Measurements from ENCODE around the gene DCAF4L1. TPM values are rescaled to one million over a fixed set of nuclear protein-coding genes. Genes with fewer than 3 reads are reported as not detected.

DCAF4L1 gene, protein sequence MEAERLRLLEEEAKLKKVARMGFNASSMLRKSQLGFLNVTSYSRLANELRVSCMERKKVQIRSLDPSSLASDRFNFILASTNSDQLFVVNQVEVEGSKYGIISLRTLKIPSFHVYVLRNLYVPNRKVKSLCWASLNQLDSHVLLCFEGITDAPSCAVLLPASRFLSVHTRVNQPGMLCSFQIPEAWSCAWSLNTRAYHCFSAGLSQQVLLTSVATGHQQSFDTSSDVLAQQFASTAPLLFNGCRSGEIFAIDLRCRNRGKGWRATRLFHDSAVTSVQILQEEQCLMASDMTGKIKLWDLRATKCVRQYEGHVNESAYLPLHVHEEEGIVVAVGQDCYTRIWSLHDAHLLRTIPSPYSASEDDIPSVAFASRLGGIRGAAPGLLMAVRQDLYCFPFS
- under 1 TPM; 0.33 to 0.35 TPM for total RNA-seq

DNA sequence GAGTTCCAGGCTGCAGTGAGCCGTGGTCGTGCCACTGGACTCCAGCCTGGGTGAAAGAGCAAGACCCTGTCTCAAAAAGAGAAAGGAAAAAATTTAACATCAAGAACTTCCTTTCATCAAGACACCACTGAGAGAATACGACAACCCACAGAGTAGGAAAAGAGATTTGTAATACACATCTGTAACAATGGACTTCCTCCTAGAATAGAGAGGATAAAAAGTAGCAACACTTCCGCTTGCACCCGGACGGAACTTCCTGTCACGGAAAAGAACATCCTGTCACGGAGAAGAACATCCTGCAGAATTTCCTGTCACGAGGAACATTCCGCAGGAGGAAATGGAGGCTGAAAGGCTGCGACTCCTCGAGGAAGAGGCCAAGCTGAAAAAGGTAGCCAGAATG lies at the start of gene DCAF4L1:
DCAF4L1 (plus strand) TSS at position 301 of the 400 bp plus-strand sequence; CDS start at position 338, 37 bp downstream.
- Mint-ChIP-seq H3K4me1 (peaks cover 4% of the 10 kb centered on the region), H3K27me3 (no peaks in the 10 kb centered on the region), H3K4me3 (no peak within 1 kb of the TSS), H3K36me3 (no peaks in the 10 kb centered on the region), H3K27ac (no peak within 1 kb of the TSS), H3K9me3 (ENCODE audit: low read depth) (no peaks in the 10 kb centered on the region)
- CTCF ChIA-PET = no interaction called here
- ATAC-seq = no peak
- no peak for DNase-seq

DNA sequence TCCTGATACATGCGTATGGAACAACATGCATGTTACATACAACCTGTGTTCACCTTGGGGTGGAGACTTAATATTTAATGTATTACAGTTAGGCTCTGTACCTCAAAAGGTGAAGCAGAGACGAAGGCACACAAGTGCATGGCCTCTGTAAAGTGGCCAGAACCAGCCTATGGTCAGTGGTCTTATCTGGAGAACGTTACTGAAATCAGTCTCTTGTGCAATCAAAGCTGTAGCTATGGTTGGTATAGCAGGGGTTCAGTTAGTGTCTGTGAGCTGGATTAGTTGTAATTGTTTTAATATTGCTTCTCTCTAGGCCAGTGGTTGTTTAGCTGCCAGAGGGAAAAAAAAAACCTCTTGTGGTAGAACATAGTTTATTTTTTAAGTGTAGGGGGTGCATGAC lies 48.6 kb upstream of the DCAF4L1 start:
- ATAC-seq (no peak), DNase-seq (no peak)
- H3K36me3 Mint-ChIP-seq = peaks cover 14% of the 10 kb centered on the region
- no peak overlapping the region for H3K4me3 Mint-ChIP-seq
- H3K9me3 Mint-ChIP-seq (ENCODE audit: low read depth) = peaks cover 4% of the 10 kb centered on the region
- H3K27me3 Mint-ChIP-seq = peaks cover 5% of the 10 kb centered on the region
- H3K27ac Mint-ChIP-seq = no peak overlapping the region
- CTCF ChIA-PET = no interaction called here
- peaks cover 43% of the 10 kb centered on the region for H3K4me1 Mint-ChIP-seq

DNA sequence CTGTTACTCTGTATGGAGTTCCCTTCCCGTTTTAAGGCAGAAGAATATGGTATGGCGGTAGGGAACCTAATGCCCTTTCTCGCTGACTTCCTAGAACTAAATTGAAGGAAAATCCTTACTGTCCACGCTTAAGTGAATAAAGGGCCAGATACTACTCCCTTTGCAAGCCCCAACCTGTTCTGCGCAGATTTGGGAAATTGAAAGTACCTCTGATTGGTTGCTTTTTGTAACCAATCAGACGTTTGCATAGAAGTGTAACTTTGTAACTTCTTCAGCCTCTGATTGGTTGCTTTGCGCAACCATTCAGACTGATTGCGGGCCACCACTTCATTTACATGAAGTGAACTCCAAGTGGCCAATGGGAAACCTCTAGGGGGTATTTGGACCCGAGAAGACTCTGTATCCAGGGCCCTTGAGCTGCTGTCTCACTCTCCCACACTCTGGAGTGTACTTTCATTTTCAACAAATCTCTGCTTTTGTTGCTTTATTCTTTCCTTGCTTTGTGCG lies 47.5 kb upstream of the DCAF4L1 start:
- Mint-ChIP-seq H3K4me1 (peaks cover 49% of the 10 kb centered on the region), H3K4me3 (peak overlapping the region; percentile 90), H3K27ac (peak overlapping the region; percentile 85), H3K9me3 (ENCODE audit: low read depth) (peaks cover 4% of the 10 kb centered on the region), H3K27me3 (no peaks in the 10 kb centered on the region), H3K36me3 (peaks cover 21% of the 10 kb centered on the region)
- ATAC-seq (no peak), DNase-seq (no peak)
- CTCF ChIA-PET = interaction anchor here (0.8 kb wide), 1 partner anchor 23 kb away, joined by 3 read pairs; no protein-coding TSS in a partner anchor

DNA sequence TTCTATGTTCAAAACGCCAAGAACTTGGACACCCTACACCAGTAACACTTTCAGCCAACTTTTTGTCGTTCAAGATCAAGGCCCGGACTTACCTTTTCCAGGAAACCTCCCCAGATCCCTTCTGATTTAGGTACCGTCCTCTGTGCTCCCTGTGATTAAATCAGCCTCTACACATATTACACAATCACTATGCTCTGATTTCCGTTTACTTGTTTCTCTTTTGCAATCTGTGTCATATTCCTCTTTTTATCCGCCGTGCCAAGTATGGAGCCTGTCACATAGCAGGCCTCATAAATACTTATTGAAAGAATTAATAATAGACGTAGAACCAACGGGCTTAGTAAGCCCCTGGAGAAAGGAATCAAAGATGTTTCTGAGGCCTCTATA lies 47.0 kb upstream of the DCAF4L1 start:
- Mint-ChIP-seq H3K9me3 (ENCODE audit: low read depth) (peaks cover 4% of the 10 kb centered on the region), H3K27me3 (no peaks in the 10 kb centered on the region)

DNA sequence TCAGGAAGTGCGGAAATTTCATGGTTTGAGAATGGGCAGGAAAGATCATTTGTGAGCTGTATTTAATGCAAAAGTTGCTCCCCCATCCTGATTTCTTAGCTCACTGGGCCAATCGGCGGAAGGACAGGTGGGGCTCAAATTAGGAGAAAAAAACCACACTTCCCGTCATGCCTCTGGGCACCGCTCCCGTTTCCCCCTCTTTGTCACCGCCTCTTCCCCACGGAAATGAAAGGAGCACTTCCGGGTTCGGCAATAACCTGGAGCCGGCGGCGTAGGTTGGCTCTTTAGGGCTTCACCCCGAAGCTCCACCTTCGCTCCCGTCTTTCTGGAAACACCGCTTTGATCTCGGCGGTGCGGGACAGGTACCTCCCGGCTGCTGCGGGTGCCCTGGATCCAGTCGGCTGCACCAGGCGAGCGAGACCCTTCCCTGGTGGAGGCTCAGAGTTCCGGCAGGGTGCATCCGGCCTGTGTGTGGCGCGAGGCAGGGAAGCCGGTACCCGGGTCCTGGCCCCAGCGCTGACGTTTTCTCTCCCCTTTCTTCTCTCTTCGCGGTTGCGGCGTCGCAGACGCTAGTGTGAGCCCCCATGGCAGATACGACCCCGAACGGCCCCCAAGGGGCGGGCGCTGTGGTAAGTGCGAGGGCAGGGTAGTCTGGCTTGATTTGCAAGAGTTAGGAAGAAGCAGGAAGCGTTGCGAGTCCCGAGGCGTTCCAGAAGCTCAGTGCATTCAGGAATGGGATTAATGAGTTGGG lies 46.5 kb upstream of the DCAF4L1 start, which contains the start of gene TMEM33:
TMEM33 (plus strand) TSS at position 529 of the 751 bp plus-strand sequence; CDS start at position 585, 56 bp downstream.
- DNase-seq (peak; percentile 86), ATAC-seq (peak; percentile 85)
- Mint-ChIP-seq H3K27me3 (no peaks in the 10 kb centered on the region), H3K4me3 (peak within 1 kb of the TSS; percentile 90), H3K9me3 (ENCODE audit: low read depth) (peaks cover 4% of the 10 kb centered on the region), H3K4me1 (peaks cover 55% of the 10 kb centered on the region), H3K27ac (peak within 1 kb of the TSS; percentile 85), H3K36me3 (peaks cover 29% of the 10 kb centered on the region)
- CTCF ChIA-PET = interaction anchor here (0.8 to 1.4 kb wide), 2 partner anchors 22 to 55 kb away, joined by 3 to 4 read pairs; partner anchors contain the start of gene SLC30A9

More for the DNA sequence above, 47.0 kb upstream of the DCAF4L1 start:
- ATAC-seq = no peak
- Mint-ChIP-seq H3K36me3 (peaks cover 26% of the 10 kb centered on the region), H3K27ac (peak overlapping the region; percentile 85), H3K4me3 (peak overlapping the region; percentile 90), H3K4me1 (peaks cover 51% of the 10 kb centered on the region)
- CTCF ChIA-PET = interaction anchor here (0.8 to 1.4 kb wide), 2 partner anchors 23 to 56 kb away, joined by 3 to 4 read pairs; partner anchors contain the start of gene SLC30A9
- no peak for DNase-seq

DNA sequence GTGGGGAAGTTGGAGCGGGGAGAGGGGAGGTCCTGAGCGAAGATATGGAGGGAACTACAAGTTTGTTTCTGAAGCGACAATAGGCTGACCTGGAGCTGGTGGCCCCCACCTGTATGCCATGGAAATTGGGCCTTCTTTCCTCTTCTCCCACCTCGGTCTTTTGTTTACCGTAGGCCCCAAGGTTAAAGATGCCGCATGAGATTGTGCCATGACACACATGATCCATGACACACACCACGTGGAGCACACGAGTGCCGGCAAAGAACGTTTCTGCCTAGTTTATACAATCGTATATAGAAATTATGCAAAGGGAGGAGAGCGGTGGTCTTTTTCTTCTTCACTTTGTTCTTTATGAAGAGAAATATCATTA lies 45.9 kb upstream of the DCAF4L1 start:
- CTCF ChIA-PET = interaction anchor here (1.4 kb wide), 1 partner anchor 54 kb away, joined by 4 read pairs; the partner anchor contains the start of gene SLC30A9
- H3K9me3 Mint-ChIP-seq (ENCODE audit: low read depth) = peaks cover 4% of the 10 kb centered on the region
- peaks cover 55% of the 10 kb centered on the region for H3K4me1 Mint-ChIP-seq
- peak; percentile 41 for ATAC-seq
- peak overlapping the region; percentile 85 for H3K27ac Mint-ChIP-seq
- peak; percentile 50 for DNase-seq
- no peaks in the 10 kb centered on the region for H3K27me3 Mint-ChIP-seq
- H3K36me3 Mint-ChIP-seq = peaks cover 29% of the 10 kb centered on the region
- peak overlapping the region; percentile 90 for H3K4me3 Mint-ChIP-seq

DNA sequence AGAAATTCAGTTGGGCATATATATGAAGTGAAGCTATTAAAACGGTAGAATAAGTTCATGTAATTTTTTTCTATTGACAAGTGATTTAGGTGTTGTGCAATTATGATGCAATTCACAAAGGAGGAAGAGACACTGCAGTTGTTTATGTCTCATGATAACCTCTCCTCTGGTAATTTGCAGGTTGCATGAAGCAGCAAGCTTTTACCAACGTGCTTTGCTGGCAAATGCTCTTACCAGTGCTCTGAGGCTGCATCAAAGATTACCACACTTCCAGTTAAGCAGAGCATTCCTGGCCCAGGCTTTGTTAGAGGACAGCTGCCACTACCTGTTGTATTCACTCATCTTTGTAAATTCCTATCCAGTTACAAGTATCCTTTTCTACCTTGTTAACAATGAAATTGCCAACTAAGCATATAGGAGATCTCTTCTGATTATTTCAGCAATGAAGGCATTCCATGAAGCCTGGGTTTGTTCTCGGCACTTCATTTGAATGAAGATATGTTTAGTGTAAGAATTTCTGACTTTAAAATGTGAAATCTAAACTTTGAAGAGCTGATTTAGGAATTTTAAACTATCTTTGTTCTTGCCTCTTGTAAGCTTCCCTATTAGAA lies 42.4 kb upstream of the DCAF4L1 start:
- Mint-ChIP-seq H3K27ac (no peak overlapping the region), H3K4me3 (no peak overlapping the region), H3K27me3 (no peaks in the 10 kb centered on the region), H3K9me3 (ENCODE audit: low read depth) (peaks cover 4% of the 10 kb centered on the region), H3K4me1 (peaks cover 45% of the 10 kb centered on the region), H3K36me3 (peaks cover 44% of the 10 kb centered on the region)
- CTCF ChIA-PET = interaction anchor here (1.5 kb wide), 1 partner anchor 8 kb away, joined by 4 read pairs; no protein-coding TSS in a partner anchor
- no peak for DNase-seq
- ATAC-seq = no peak

DNA sequence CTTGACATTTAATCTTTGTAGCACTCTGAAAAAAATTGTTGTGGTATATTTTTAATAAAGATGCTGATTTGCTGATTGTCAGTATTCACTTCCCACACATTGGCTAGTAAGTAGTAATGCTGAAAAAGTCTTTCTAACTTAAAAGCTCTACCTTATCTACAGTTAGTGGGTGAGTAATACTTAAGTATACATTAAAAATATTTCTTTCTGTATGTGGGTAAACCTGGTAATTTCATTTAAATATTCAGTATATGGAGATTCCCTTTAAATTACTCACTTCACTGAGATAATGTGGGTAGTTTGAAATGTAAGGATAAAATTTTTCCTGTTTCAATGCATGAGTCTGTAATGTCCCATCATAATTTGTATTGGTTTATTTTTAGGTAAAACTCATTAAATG lies 40.7 kb upstream of the DCAF4L1 start:
- Mint-ChIP-seq H3K4me3 (no peak overlapping the region), H3K9me3 (ENCODE audit: low read depth) (no peaks in the 10 kb centered on the region), H3K27ac (no peak overlapping the region), H3K4me1 (peaks cover 34% of the 10 kb centered on the region), H3K27me3 (no peaks in the 10 kb centered on the region), H3K36me3 (peaks cover 48% of the 10 kb centered on the region)
- ATAC-seq = no peak
- DNase-seq = no peak
- CTCF ChIA-PET = interaction anchor here (0.7 to 1.1 kb wide), 2 partner anchors 10 to 23 kb away, joined by 4 read pairs; no protein-coding TSS in a partner anchor

DNA sequence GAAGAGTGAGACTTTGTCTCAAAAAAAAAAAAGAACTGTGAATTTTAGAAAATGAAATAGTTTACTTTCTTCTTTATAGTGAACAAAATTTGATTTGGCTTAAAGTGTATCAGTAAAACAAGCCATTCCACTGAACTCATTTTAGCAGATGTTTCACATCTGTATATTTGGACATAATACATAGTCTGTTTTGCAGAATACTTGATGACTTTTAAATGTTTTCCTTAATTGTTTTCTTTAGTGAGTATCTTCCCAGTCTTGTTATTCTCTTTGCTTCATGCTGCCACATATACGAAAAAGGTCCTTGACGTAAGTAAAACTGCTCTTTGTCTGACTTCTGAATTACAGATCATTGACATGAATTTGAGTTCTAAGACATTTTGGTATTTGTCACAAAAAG lies 38.0 kb upstream of the DCAF4L1 start:
- ATAC-seq = no peak
- DNase-seq = no peak
- CTCF ChIA-PET = no interaction called here
- no peak overlapping the region for H3K27ac Mint-ChIP-seq
- H3K36me3 Mint-ChIP-seq = peaks cover 45% of the 10 kb centered on the region
- H3K4me1 Mint-ChIP-seq = peaks cover 16% of the 10 kb centered on the region
- H3K27me3 Mint-ChIP-seq = no peaks in the 10 kb centered on the region
- no peak overlapping the region for H3K4me3 Mint-ChIP-seq
- no peaks in the 10 kb centered on the region for H3K9me3 Mint-ChIP-seq (ENCODE audit: low read depth)

DNA sequence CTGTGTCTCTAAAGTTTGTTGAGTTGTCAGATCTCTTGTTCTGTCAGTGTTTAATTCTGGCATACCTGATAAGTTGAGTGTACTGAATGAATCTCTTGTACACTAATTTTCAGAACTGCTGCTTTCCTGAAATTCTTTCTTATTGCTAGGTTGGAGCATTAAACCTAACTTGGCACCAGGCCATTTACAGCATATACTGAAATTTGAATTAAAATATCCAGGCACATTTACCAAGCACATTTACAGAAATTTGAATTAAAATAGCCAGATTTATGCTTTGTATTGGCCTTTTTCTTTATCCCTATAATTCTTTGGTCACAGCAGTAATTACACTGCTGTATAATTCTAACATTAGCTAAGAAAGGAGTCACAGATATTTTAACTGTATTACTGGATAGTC lies 37.5 kb upstream of the DCAF4L1 start:
- H3K4me3 Mint-ChIP-seq = no peak overlapping the region
- peaks cover 41% of the 10 kb centered on the region for H3K36me3 Mint-ChIP-seq
- no peak for DNase-seq
- H3K27ac Mint-ChIP-seq = no peak overlapping the region
- no peaks in the 10 kb centered on the region for H3K27me3 Mint-ChIP-seq
- CTCF ChIA-PET = no interaction called here
- no peak for ATAC-seq
- no peaks in the 10 kb centered on the region for H3K9me3 Mint-ChIP-seq (ENCODE audit: low read depth)
- H3K4me1 Mint-ChIP-seq = peaks cover 15% of the 10 kb centered on the region

DNA sequence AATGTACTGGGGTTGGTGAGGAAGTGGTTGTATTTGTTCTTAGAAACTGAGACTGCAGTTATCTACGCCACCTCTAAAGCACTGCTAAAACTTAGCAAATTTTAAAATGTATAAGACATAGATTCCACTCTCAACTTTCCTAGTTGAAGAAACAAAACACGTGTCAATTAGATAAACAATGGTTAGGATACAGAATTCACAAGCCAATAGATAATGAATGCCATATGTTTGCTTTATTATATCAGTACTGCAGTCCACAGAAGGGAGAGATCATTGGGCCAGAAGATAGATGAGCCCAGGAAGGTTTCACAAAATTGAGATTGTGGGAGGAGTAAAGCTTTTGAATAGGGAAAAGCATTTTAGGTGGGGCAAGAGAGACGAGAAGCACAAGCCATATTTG lies 32.0 kb upstream of the DCAF4L1 start:
- peaks cover 49% of the 10 kb centered on the region for H3K36me3 Mint-ChIP-seq
- H3K9me3 Mint-ChIP-seq (ENCODE audit: low read depth) = no peaks in the 10 kb centered on the region
- no peak for ATAC-seq
- DNase-seq = no peak
- peaks cover 23% of the 10 kb centered on the region for H3K4me1 Mint-ChIP-seq
- no peak overlapping the region for H3K4me3 Mint-ChIP-seq
- CTCF ChIA-PET = no interaction called here
- H3K27ac Mint-ChIP-seq = peak overlapping the region; percentile 54
- no peaks in the 10 kb centered on the region for H3K27me3 Mint-ChIP-seq

DNA sequence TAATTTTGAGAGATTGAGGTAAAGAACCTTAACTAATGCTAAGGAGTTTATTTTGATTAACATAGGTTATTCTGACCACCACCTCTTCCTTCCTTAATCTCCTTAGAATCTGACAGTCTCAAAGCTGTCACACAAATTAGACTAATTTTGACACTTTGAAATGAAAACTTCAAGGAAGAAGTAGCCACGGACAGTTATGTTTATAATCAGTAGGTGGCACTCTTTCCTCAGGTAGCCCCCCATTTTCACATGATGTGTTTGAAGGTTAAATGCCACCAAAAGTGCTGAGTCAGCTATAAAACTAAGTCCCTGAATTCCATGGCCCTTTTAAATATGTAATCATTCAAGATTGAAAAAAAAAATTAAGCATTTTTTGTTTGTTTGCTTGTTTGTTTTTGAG lies 23.9 kb upstream of the DCAF4L1 start:
- Mint-ChIP-seq H3K4me3 (no peak overlapping the region), H3K27ac (no peak overlapping the region), H3K36me3 (peaks cover 14% of the 10 kb centered on the region), H3K4me1 (peaks cover under 1% of the 10 kb centered on the region), H3K27me3 (no peaks in the 10 kb centered on the region), H3K9me3 (ENCODE audit: low read depth) (no peaks in the 10 kb centered on the region)
- ATAC-seq (peak; percentile 42), DNase-seq (no peak)
- CTCF ChIA-PET = interaction anchor here (0.7 to 1.4 kb wide), 3 partner anchors 23 to 422 kb away, joined by 3 to 4 read pairs (median 3); no protein-coding TSS in a partner anchor

DNA sequence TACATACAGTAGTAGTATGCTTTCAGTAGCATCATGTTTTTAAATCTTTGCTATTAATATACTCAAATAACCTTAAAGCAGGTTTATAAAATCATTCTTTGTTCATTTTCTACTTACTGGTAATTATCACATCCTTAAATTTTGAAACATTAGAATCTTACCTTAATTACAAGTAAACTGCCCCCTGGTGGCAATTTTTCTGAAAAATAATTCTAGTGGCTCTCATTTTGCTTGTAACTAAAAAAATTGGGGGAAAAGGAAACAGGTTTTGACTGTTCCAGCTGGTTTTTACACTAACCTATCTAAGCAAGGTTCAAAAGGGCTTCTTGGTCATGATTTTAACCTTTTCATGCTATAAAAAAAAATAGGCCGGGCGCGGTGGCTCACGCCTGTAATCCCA lies 18.5 kb upstream of the DCAF4L1 start:
- DNase-seq = no peak

More for the DNA sequence above, 18.5 kb upstream of the DCAF4L1 start:
- Mint-ChIP-seq H3K27me3 (no peaks in the 10 kb centered on the region), H3K36me3 (peaks cover under 1% of the 10 kb centered on the region), H3K9me3 (ENCODE audit: low read depth) (peaks cover under 1% of the 10 kb centered on the region), H3K4me1 (no peaks in the 10 kb centered on the region), H3K4me3 (no peak overlapping the region), H3K27ac (no peak overlapping the region)
- CTCF ChIA-PET = no interaction called here
- no peak for ATAC-seq
